Fibroblast of skin of scalp (primary cell): ENCODE results near the gene FGF21.

Experiments
- DNase-seq: peaks from one replicate; pipeline ENCODE4 v3.0.0-alpha.2; 2013

The FGF21 gene

DNA sequence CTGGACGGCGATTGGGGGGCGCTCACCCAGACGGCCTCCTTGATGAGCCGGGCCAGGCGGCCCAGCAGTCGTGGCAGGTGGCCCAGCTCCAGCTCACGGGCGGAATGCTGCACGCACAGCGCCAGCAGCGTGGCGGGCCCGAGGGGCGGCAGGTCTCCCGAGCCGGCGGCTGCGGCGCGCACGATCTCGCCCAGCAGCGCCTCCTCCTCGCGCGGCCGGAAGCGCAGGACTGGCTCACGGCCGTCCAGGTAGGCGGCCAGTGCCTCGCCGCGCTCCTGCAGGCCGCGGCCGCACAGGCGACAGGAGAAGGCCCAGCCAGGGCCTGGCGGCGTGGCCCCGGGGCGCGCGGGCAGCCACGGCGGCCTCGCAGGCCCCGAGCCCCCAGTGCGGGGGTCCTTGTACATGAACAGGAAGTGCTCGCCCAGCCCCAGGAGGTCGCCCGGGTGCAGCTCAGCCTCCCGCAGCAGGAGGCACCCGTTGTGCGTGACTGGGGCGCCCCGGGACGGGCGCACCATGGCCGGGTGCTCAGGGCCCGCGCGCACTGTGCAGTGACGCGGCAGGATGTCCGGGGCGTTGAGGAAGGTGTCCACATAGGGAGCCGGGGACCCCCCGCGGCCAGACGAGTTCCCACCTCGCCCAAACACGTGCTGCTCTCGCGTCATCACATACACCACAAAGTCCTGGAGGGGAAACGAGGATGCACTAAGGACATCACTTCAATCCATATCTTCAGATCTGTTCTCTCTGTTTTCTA lies 26.2 kb upstream of the FGF21 start:
- DNase-seq: peak; percentile 21

DNA sequence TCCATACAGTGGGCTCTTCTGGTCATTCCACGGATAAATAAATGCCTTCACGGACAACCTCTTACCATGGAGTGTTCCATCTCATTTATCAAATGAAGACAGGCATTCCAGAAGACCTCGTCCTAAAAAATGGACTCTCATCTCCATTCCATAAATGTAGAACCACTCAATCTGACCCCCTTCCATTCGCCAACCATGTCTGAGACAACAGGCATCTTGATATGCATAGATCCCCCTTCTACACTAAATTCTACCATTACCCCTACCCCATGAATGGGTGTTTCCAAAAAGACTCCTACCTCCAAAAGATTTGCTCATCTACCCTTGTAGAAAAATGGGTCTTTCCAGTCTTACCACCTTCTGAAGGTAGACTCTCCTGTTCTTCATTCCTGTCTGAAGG lies 23.9 kb upstream of the FGF21 start:
- no peak for DNase-seq

GRCh38 chr19:48734625-48735024 lies 20.7 kb upstream of the FGF21 start:
- DNase-seq: no peak

DNA sequence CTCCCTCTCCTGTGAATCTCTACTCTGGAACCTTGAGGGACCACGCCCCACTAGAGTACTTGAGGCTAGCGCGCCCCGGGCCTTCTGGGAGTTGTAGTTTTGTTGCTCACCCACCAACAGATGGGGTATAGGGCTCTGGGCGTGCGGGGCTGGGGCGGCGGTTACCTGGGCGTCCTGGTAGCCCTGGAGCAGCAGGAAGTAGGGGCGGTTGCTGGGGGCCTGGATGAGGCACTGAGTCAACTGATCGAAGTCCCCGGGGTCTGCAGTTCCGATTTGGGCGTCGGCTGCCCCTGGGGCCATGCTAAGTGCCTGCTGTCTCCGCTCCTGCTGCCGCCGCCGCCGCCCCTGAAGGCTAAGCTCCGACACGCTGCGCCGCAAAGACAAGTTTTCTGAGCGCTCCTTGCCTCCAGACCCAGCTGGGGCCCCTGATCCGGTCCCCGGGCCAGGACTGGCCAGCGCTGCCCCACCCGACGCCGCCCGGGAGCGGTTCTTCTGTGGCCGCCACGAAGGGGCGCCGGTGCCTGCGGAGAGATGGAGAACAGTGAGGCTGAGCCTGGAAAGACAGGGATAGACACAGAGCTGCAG lies 20.2 kb upstream of the FGF21 start:
- DNase-seq: peak; percentile 38

DNA sequence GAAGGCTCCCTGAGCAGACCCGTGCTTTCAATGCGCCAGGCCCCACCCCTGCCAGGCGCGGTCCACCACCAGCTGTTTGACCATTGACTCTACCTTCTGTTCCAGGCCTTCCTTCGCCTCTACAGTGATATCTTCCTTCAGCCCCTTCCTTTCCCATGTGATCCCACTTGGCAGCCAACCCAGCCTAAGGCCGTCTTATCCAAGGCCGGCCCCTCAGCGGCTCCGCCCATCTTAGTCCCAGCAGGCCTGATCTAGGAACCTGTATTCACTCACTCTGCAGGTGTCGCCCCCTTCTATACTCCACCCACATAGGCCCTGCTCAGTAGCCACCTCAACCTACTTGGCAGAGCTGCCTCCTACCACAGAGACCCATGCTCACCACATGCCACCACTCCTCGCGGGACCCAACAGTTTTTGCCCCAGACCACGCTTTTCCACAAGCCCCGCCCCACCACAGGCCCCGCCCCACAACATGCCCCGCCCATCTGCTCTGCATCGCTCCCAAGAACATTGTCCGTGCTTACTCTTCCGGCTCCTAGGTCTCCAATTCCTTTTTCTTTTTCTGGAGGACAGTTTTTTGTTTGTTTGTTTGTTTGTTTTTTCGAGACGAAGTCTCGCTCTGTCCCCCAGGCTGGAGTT lies 17.8 kb upstream of the FGF21 start:
- no peak for DNase-seq

- DNase-seq: peak; percentile 76
These were observed 16.5 kb upstream of the FGF21 start for GRCh38 chr19:48738557-48739403.

DNA sequence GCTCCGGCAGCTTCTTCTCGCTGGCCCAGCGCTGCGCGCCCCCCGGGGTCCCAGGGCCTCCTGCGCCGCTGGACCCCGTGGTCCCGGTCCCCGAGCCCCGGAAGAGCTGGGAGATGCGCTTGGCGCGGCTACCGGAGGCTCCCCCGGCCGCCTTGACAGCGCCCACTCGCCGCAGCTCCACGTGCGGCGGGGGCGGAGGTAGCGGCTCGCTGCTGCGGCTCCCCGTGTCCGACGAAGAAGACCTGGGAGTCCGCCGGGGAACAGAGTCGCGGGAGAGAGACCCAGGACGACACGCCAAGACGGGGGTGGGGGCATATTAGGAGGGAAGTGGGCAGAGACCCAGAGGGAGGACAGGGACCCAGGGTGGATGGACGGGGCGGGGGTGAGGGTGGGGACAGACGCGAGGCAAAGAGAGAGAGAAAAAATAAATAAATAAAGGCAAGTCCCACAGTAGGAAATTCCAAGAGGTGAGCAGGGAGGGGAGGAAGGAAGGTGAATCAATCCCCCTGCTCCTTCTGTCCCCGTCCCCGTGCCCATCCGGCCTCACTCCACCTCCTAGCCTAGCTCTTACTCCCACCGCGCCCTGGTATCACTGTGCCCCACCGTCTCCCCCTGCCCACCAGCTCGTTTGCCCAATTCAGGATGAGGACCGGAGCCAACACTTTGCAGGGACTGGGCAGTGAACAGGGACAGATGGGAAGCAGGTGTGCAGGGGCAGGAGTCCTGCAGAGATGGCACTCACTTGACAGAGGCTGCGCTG lies 15.7 kb upstream of the FGF21 start:
- DNase-seq: no peak

GRCh38 chr19:48740164-48740972 lies 15.0 kb upstream of the FGF21 start, which contains the start of gene RASIP1:
TSS of gene RASIP1 (minus strand) at chr19:48740610. CDS start at chr19:48740282, 328 bp downstream.
- no peak for DNase-seq

GRCh38 chr19:48741129-48741999 lies 14.0 kb upstream of the FGF21 start:
- DNase-seq: no peak

DNA sequence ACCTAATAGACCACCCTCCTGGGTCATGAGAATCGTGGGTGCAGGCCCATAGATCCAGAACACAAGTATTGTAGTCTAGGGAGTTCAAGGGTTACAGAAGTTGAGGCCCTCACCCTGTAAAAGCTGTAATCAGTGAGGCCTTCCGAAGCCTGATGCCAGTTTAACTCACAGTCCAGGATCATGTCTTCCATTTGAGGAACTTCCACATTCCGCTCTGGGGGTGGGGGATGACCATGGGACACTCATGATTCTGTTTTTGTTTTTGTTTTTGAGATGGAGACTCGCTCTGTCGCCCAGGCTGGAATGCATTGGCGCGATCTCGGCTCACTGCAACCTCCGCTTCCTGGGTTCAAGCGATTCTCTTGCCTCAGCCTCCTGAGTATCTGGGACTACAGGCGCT lies 13.2 kb upstream of the FGF21 start:
- no peak for DNase-seq

- peak; percentile 68 for DNase-seq
These were observed 9.9 kb upstream of the FGF21 start for GRCh38 chr19:48745208-48745995.

GRCh38 chr19:48746110-48746509 lies 9.2 kb upstream of the FGF21 start:
- no peak for DNase-seq

GRCh38 chr19:48746738-48747575 lies 8.4 kb upstream of the FGF21 start, which contains the start of gene IZUMO1:
TSS of gene IZUMO1 (minus strand) at chr19:48746909. CDS start at chr19:48745859, 1,050 bp downstream.
- peak; percentile 92 for DNase-seq

DNA sequence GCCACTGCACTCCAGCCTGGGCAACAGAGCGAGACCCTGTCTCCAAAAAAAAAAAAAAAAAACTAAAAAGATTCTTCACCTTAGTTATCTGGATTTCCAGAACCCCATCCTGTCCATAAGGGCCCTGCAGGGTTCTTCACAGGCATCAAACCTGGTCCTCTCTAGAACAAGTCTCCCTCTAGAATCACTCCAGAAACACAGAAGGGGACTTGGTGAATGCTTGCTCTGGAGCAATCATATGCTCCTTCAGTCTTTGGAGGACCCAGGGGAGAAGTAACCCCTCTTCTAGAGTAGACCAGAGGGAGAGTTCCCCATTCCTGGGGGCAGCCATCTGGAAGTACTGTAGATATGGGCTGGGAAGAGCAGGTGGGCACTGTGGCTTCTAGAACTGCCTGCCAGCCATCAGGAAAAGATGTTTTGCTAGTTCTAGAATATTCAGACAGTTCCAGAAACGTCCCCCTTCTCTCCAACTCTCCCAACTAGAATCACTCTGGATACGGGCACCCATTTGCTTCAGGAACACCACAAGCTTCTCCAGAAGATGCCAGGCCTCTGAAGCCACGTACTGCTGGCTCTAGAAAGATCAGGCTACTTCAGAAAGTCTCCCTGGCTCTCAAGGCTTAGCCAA lies 5.6 kb upstream of the FGF21 start:
- DNase-seq: no peak

GRCh38 chr19:48750351-48750750 lies 5.0 kb upstream of the FGF21 start:
- no peak for DNase-seq

GRCh38 chr19:48750771-48751504 lies 4.4 kb upstream of the FGF21 start:
- DNase-seq: no peak
